HepG2 (cell line): Measurements from ENCODE around the gene C6orf15. TPM values are rescaled to one million over a fixed set of nuclear protein-coding genes. Genes with fewer than 3 reads are reported as not detected.

ENCODE experiments used
- ATAC-seq: fragments of 200-7000 bp; cut with Tn5 transposase; 3 replicates; pipeline ENCODE4 v1.9.1; 2020; ENCODE audit warnings: mild to moderate bottlenecking, moderate library complexity
- BruUV-seq: library from RNA; stranded (reverse); fragments of 400-500 nt; replicated peaks from 2 replicates; lab custom pipeline; 2021; lab: Mats Ljungman, UMichigan
- CTCF ChIA-PET: fragments of 300-600 bp; formaldehyde crosslinking; extraction: SDS; loops from one replicate; lab custom pipeline; 2021; ENCODE audit warnings: low total read pairs, inconsistent platforms, low intra/inter-chr PET ratio; lab: Yijun Ruan, JAX
- POLR2A ChIA-PET: fragments of 350-600 bp; sonication (Branson Sonifier 250); formaldehyde crosslinking; loops from one replicate; lab custom pipeline; 2020; ENCODE audit warnings: antibody characterized with exemption, inconsistent platforms; lab: Yijun Ruan, JAX
- DNase-seq: peaks from one replicate; pipeline ENCODE4 v3.0.0-alpha.2; 2015; ENCODE audit warnings: low spot score
- FAIRE-seq: peaks from 3 replicates; lab custom pipeline; 2011; peaks lifted over from hg19 to GRCh38; lab: Jason Lieb, UNC
- H2AFZ ChIP-seq: one replicate; pipeline ENCODE4 v1.6.1; 2011; ENCODE audit warnings: low read length, inconsistent platforms
- H3K27ac ChIP-seq: fragments of 300-600 bp; 3 replicates; pipeline ENCODE4 v1.8.0; 2011; ENCODE audit warnings: mixed run types, mild to moderate bottlenecking, mixed read lengths, low read length, inconsistent platforms; ENCODE audit not compliant: insufficient read depth; ENCODE audit errors: extremely low read length
- H3K27me3 ChIP-seq, 2 experiments: fragments of 200-600 bp in 1 of 2; 2 replicates in 1 of 2; 3 replicates in 1 of 2; pipeline versions ENCODE4 v1.6.0 to v1.8.0; 2011; ENCODE audit warnings: low read length in 2 of 2, mild to moderate bottlenecking in 2 of 2, moderate library complexity in 2 of 2, inconsistent platforms in 1 of 2; ENCODE audit not compliant: insufficient read depth in 2 of 2, control insufficient read depth in 1 of 2
- H3K36me3 ChIP-seq, 2 experiments: fragments of 200-600 bp in 1 of 2; replicated peaks in 1 of 2; 2 replicates in 1 of 2; 3 replicates in 1 of 2; pipeline versions ENCODE4 v1.5.1 to v1.8.0; 2011; ENCODE audit warnings: low read length in 2 of 2, inconsistent platforms in 1 of 2; ENCODE audit not compliant: insufficient read depth in 2 of 2, control insufficient read depth in 1 of 2
- H3K4me1 ChIP-seq: 2 replicates; pipeline ENCODE4 v1.5.1; 2012; ENCODE audit warnings: low read length, inconsistent platforms; ENCODE audit not compliant: insufficient read depth
- H3K4me2 ChIP-seq: 2 replicates; pipeline ENCODE4 v1.6.0; 2011; ENCODE audit warnings: low read depth, low read length, inconsistent platforms
- H3K4me3 ChIP-seq, 3 experiments: fragments of 200-600 bp in 1 of 3; sonication (generic), shearing (Covaris generic) in 1 of 3; replicated peaks in 1 of 3; 2 replicates each; pipeline ENCODE4 v1.5.1; 2011 to 2016; ENCODE audit warnings: low read length in 3 of 3, inconsistent platforms in 2 of 3, low read depth in 2 of 3, mild to moderate bottlenecking in 2 of 3, control low read depth in 1 of 3, mixed read lengths in 1 of 3; ENCODE audit not compliant: insufficient read depth in 1 of 3
- H3K79me2 ChIP-seq: one replicate; pipeline ENCODE4 v1.6.1; 2011; ENCODE audit warnings: low read length, inconsistent platforms; ENCODE audit not compliant: insufficient read depth
- H3K9ac ChIP-seq: 2 replicates; pipeline ENCODE4 v1.6.0; 2011; ENCODE audit warnings: mild to moderate bottlenecking, low read depth, low read length, inconsistent platforms; ENCODE audit not compliant: insufficient read depth
- H3K9me3 ChIP-seq: 2 replicates; pipeline ENCODE4 v1.5.1; 2012; ENCODE audit warnings: mild to moderate bottlenecking, low read length
- H4K20me1 ChIP-seq: 2 replicates; pipeline ENCODE4 v1.6.0; 2011; ENCODE audit warnings: inconsistent platforms, mild to moderate bottlenecking, low read length, moderate library complexity; ENCODE audit not compliant: insufficient read depth
- HOXA5 ChIP-seq: sonication (generic); formaldehyde crosslinking; IDR thresholded peaks from 2 replicates; pipeline ENCODE4 v1.4.0; 2020; ENCODE audit warnings: missing genetic modification reagents
- MTF2 ChIP-seq: sonication (generic); formaldehyde crosslinking; IDR thresholded peaks from 2 replicates; pipeline ENCODE4 v1.5.0; 2020; ENCODE audit warnings: missing genetic modification reagents, borderline replicate concordance
- SIN3A ChIP-seq: IDR thresholded peaks from 2 replicates; pipeline ENCODE4 v1.6.1; 2011; ENCODE audit warnings: low read depth, mild to moderate bottlenecking, control low read depth, low read length, borderline replicate concordance
- SMC3 ChIP-seq: IDR thresholded peaks from 2 replicates; pipeline ENCODE4 v1.6.1; 2011; ENCODE audit warnings: low read length, improper control_type of control experiment
- STAG1 ChIP-seq: sonication (generic); formaldehyde crosslinking; IDR thresholded peaks from 2 replicates; pipeline ENCODE4 v1.4.0; 2020; ENCODE audit warnings: missing genetic modification reagents
- WGBS: methylation state at CpG from one replicate; pipeline ENCODE4 v1.1.6; 2017; ENCODE audit warnings: low lambda C conversion rate; 5-methylcytosine and 5-hydroxymethylcytosine counted together
- in situ Hi-C: cut with HindIII; loops from 2 replicates; pipeline ENCODE4 v1.10.0; 2017; ENCODE audit warnings: low pct_unique_long_range_greater_than_20kb; ENCODE audit not compliant: extremely low pct_ligation_motif_present
- intact Hi-C: fragments of 100-400 bp; cut with micrococcal nuclease; formaldehyde crosslinking; loops from one replicate; pipeline ENCODE4 v1.10.0; 2022; ENCODE audit not compliant: unreplicated experiment
- polyA plus RNA-seq, 8 experiments: library from polyadenylated mRNA; depleted of rRNA in 3 of 8; stranded (reverse) in 7 of 8; unstranded in 1 of 8; fragments of >200 nt; fragmentation: Illumina TruSeq in 4 of 8; extraction: Trizol in 4 of 8; gene quantifications; 2 replicates each; pipeline versions ENCODE4 v1.2.1 to v1.2.3, GENCODE V29; 2011 to 2016; ENCODE audit warnings: low read depth in 4 of 8, missing spikeins in 1 of 8, mixed read lengths in 1 of 8; ENCODE audit not compliant: insufficient read depth in 1 of 8
- total RNA-seq, 5 experiments: library from RNA; depleted of rRNA; stranded (reverse); fragments of >200 nt; fragmentation: Illumina TruSeq; extraction: Trizol; gene quantifications; 2 replicates each; pipeline ENCODE4 v1.2.3, GENCODE V29; 2016; ENCODE audit warnings: low read depth in 1 of 5
- TF ChIP-seq, protein P1 (sequence below): sonication (generic); formaldehyde crosslinking; IDR thresholded peaks from 2 replicates; pipeline ENCODE4 v1.5.0; 2020; ENCODE audit warnings: mild to moderate bottlenecking, missing genetic modification reagents, moderate library complexity
- TF ChIP-seq, protein P2 (sequence below): sonication (generic); formaldehyde crosslinking; IDR thresholded peaks from 2 replicates; pipeline ENCODE4 v1.5.1; 2020; ENCODE audit warnings: mild to moderate bottlenecking, missing genetic modification reagents, moderate library complexity
- TF ChIP-seq, protein P3 (sequence below): sonication (generic); formaldehyde crosslinking; IDR thresholded peaks from 2 replicates; pipeline ENCODE4 v1.8.1; 2023; ENCODE audit warnings: mild to moderate bottlenecking, moderate library complexity, missing genetic modification reagents

Gene C6orf15
- total and polyA plus RNA-seq, 2 of the 13 experiments (the other 11 are each of a cell fraction or from before 2014, with no cell fraction given): not detected

DNA sequence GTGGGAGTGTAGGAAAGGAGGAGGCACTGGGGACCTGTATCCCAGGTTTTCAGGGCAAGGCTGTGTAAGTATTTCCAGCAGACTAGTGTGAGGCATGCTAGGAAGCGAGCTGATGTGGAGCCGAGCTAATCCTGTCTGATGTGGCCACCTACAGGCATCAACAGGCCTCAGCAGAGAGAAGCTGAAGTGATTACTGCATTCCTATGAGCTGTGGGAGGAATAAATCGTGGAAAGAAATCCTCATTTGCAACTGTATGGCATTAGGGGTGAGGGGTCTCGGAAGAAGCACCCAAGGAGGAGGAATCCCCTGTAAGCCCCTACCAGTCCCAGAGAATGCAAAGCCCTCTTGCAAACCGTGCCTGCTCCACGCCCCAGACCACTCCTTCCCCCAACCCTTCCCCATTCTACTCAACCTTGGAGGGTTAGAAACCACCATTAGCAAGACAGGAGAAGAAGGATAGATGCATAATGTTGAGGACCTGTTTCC lies 41.6 kb downstream of the C6orf15 start:
- Histone ChIP-seq H3K27me3 (peaks cover 0 to 4% of the 10 kb centered on the region in 2 experiments; a peak in 3 of 5 replicates), H2AFZ (no peak overlapping the region), H3K27ac (no peak overlapping the region), H3K4me2 (no peak overlapping the region), H3K9ac (no peak overlapping the region), H3K79me2 (no peaks in the 10 kb centered on the region), H4K20me1 (no peaks in the 10 kb centered on the region), H3K36me3 (no peaks in the 10 kb centered on the region), H3K9me3 (no peaks in the 10 kb centered on the region)
- peak; percentile 52 for DNase-seq
- ATAC-seq: peak; percentile 95
- intact Hi-C loops (loop anchor here (1.0 kb wide), 1 partner anchor 155 kb away; no protein-coding TSS in a partner anchor), in situ Hi-C loops (no loop called here)
- 10% methylated on average over 6 of the region's 6 CpGs for WGBS
- BruUV-seq: no TSS peak
- peak; percentile 93 for FAIRE-seq
- CTCF ChIA-PET: interaction anchor here (0.7 kb wide), 1 partner anchor 155 kb away, joined by 4 read pairs; no protein-coding TSS in a partner anchor
- no peak for TF ChIP-seq SIN3A
- TF ChIP-seq, protein P1, sequence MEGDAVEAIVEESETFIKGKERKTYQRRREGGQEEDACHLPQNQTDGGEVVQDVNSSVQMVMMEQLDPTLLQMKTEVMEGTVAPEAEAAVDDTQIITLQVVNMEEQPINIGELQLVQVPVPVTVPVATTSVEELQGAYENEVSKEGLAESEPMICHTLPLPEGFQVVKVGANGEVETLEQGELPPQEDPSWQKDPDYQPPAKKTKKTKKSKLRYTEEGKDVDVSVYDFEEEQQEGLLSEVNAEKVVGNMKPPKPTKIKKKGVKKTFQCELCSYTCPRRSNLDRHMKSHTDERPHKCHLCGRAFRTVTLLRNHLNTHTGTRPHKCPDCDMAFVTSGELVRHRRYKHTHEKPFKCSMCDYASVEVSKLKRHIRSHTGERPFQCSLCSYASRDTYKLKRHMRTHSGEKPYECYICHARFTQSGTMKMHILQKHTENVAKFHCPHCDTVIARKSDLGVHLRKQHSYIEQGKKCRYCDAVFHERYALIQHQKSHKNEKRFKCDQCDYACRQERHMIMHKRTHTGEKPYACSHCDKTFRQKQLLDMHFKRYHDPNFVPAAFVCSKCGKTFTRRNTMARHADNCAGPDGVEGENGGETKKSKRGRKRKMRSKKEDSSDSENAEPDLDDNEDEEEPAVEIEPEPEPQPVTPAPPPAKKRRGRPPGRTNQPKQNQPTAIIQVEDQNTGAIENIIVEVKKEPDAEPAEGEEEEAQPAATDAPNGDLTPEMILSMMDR (CRISPR knock-in tag): peak; percentile 76
- peak; percentile 36; the same call in 1 of the 2 replicates for TF ChIP-seq SMC3
- no peak for TF ChIP-seq HOXA5 (CRISPR knock-in tag)
- 0 out of 2 replicates have a peak, but pooled peaks have one; percentile 42 for TF ChIP-seq MTF2
- TF ChIP-seq, protein P2, sequence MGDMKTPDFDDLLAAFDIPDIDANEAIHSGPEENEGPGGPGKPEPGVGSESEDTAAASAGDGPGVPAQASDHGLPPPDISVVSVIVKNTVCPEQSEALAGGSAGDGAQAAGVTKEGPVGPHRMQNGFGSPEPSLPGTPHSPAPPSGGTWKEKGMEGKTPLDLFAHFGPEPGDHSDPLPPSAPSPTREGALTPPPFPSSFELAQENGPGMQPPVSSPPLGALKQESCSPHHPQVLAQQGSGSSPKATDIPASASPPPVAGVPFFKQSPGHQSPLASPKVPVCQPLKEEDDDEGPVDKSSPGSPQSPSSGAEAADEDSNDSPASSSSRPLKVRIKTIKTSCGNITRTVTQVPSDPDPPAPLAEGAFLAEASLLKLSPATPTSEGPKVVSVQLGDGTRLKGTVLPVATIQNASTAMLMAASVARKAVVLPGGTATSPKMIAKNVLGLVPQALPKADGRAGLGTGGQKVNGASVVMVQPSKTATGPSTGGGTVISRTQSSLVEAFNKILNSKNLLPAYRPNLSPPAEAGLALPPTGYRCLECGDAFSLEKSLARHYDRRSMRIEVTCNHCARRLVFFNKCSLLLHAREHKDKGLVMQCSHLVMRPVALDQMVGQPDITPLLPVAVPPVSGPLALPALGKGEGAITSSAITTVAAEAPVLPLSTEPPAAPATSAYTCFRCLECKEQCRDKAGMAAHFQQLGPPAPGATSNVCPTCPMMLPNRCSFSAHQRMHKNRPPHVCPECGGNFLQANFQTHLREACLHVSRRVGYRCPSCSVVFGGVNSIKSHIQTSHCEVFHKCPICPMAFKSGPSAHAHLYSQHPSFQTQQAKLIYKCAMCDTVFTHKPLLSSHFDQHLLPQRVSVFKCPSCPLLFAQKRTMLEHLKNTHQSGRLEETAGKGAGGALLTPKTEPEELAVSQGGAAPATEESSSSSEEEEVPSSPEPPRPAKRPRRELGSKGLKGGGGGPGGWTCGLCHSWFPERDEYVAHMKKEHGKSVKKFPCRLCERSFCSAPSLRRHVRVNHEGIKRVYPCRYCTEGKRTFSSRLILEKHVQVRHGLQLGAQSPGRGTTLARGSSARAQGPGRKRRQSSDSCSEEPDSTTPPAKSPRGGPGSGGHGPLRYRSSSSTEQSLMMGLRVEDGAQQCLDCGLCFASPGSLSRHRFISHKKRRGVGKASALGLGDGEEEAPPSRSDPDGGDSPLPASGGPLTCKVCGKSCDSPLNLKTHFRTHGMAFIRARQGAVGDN (CRISPR knock-in tag): no peak
- TF ChIP-seq, protein P3, sequence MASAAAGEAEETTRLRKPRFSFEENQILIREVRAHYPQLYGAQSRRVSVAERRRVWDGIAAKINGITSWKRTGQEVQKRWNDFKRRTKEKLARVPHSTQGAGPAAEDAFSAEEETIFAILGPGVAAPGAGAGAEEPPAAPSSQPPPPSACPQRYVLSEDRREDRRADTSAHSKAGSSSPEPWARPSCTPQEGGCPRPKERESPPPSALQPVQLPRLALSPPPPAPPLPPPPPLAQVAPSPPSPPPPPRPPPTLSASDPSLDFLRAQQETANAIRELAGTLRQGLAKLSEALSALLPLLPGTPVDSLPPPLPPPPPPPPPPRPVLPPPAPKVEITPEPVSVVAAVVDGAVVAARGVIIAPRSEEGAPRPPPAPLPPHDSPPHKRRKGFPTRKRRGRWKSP (CRISPR knock-in tag): no peak
- peak; percentile 68 for TF ChIP-seq STAG1 (CRISPR knock-in tag)
- TF ChIP-seq, all 625 proteins: peak for 4
- Histone ChIP-seq H3K4me1 (peaks cover 6% of the 10 kb centered on the region; the same call in 1 of the 2 replicates), H3K4me3 (no peak overlapping the region)
- POLR2A ChIA-PET: interaction anchor here (1.2 kb wide), 1 partner anchor 157 kb away, joined by 4 read pairs; the partner anchor contains the start of gene VARS2
